Superior temporal gyrus (tissue), 1 donor: Measurements from ENCODE around the gene TNPO3.
"Not testable (repeated sequence)": the region's sequence is repeated elsewhere in the genome, so short reads cannot be mapped to it uniquely, and the experiment has no call there.

Experiments
- DNase-seq: peaks from one replicate; pipeline ENCODE4 v3.0.0-alpha.2; 2016; ENCODE audit errors: extremely low spot score

Gene TNPO3

GRCh38 chr7:129069021-129069420 lies 14.1 kb upstream of the TNPO3 start:
- no peak for DNase-seq

GRCh38 chr7:129067943-129068548 lies 13.1 kb upstream of the TNPO3 start:
- DNase-seq: no peak

- DNase-seq: not testable (repeated sequence)
Observed at GRCh38 chr7:129067132-129067561, 12.2 kb upstream of the TNPO3 start.

- DNase-seq: no peak
Observed at GRCh38 chr7:129066290-129067131, 11.6 kb upstream of the TNPO3 start.

- no peak for DNase-seq
Observed at GRCh38 chr7:129055861-129056464, 1.1 kb upstream of the TNPO3 start.

GRCh38 chr7:129055294-129055816 lies 444 bp upstream of the TNPO3 start:
- no peak for DNase-seq

GRCh38 chr7:129053938-129054437 lies 923 bp downstream of the TNPO3 start:
- no peak for DNase-seq

- DNase-seq: no peak
Observed at GRCh38 chr7:129052441-129052840, 2.5 kb downstream of the TNPO3 start.

- DNase-seq: not testable (repeated sequence)
Observed at GRCh38 chr7:129051459-129051858, 3.5 kb downstream of the TNPO3 start.

- no peak for DNase-seq
Observed at GRCh38 chr7:129047761-129048160, 7.2 kb downstream of the TNPO3 start.

GRCh38 chr7:129045682-129046081 lies 9.2 kb downstream of the TNPO3 start:
- DNase-seq: no peak

- no peak for DNase-seq
Observed at GRCh38 chr7:129043012-129043411, 11.9 kb downstream of the TNPO3 start.

- DNase-seq: no peak
Observed at GRCh38 chr7:129041142-129042085, 13.5 kb downstream of the TNPO3 start.

GRCh38 chr7:129038468-129038867 lies 16.4 kb downstream of the TNPO3 start:
- DNase-seq: not testable (repeated sequence)

GRCh38 chr7:129037585-129037984 lies 17.3 kb downstream of the TNPO3 start:
- DNase-seq: no peak

- DNase-seq: no peak
Observed at GRCh38 chr7:129032017-129032416, 22.9 kb downstream of the TNPO3 start.

GRCh38 chr7:129030440-129030839 lies 24.5 kb downstream of the TNPO3 start:
- no peak for DNase-seq

GRCh38 chr7:129024125-129024524 lies 30.8 kb downstream of the TNPO3 start:
- no peak for DNase-seq

- DNase-seq: no peak
Observed at GRCh38 chr7:129021656-129022055, 33.3 kb downstream of the TNPO3 start.

- DNase-seq: no peak
Observed at GRCh38 chr7:129017933-129018538, 36.9 kb downstream of the TNPO3 start.

- no peak for DNase-seq
Observed at GRCh38 chr7:129017264-129017663, 37.6 kb downstream of the TNPO3 start.
